VCaP (cell line): ENCODE results near the gene ALPL.

Experiments
- H3K27ac ChIP-seq: fragments of 450-650 bp; 2 replicates; pipeline ENCODE4 v1.5.1; 2017
- TF ChIP-seq, protein P1 (sequence below): fragments of 450-650 bp; conservative IDR thresholded peaks from 2 replicates; pipeline ENCODE4 v1.5.1; 2017; ENCODE audit warnings: mild to moderate bottlenecking, moderate library complexity

Gene ALPL

DNA sequence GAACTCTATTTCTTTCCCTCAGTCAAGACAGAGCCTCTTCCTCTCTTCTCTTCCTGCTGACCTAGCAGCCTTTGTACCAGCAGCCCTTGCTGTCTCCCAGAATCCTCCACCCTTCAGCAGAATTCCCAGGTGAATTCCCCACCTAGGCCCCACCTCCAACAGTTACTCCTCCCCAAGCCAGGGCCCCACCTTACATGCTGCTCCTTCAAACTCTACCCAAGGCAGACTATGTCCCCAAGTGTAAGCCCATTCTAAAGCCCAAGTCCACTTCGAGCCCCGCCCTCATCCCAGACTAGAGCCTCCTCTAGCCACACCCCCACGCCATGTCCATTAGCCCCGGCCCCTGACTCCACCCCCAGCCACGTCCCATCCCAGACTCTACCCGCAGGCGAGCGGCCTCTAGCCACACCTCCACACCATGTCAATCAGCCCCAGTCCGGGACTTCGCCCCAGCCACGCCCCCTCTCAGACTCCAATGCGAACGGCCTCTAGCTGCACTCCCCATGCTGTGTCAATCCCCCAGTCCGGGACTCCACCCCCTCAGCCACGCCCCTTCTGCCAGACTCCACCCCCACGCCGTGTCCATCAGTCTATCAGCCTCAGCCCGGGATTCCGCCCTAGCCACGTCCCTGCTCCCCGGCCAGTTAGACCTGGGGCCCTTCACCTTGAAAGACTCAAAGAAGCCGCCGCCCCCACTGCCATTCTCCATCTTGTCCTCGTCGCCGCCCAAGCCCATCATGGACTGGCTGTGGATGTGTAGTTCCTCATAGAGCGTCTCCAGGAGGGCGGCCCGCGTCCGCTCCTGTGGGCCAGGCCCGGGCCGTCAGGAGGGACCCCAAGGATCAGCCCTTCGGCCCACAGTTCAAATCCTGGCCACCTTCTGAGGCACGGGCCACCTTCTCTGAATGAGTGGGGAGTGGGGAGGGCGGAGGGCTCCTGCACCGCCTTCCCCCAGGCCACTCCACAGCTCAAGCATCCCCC lies 98.6 kb downstream of the ALPL start:
- H3K27ac ChIP-seq, result no peak overlapping the region
- TF ChIP-seq, protein P1, sequence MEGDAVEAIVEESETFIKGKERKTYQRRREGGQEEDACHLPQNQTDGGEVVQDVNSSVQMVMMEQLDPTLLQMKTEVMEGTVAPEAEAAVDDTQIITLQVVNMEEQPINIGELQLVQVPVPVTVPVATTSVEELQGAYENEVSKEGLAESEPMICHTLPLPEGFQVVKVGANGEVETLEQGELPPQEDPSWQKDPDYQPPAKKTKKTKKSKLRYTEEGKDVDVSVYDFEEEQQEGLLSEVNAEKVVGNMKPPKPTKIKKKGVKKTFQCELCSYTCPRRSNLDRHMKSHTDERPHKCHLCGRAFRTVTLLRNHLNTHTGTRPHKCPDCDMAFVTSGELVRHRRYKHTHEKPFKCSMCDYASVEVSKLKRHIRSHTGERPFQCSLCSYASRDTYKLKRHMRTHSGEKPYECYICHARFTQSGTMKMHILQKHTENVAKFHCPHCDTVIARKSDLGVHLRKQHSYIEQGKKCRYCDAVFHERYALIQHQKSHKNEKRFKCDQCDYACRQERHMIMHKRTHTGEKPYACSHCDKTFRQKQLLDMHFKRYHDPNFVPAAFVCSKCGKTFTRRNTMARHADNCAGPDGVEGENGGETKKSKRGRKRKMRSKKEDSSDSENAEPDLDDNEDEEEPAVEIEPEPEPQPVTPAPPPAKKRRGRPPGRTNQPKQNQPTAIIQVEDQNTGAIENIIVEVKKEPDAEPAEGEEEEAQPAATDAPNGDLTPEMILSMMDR, result no peak

DNA sequence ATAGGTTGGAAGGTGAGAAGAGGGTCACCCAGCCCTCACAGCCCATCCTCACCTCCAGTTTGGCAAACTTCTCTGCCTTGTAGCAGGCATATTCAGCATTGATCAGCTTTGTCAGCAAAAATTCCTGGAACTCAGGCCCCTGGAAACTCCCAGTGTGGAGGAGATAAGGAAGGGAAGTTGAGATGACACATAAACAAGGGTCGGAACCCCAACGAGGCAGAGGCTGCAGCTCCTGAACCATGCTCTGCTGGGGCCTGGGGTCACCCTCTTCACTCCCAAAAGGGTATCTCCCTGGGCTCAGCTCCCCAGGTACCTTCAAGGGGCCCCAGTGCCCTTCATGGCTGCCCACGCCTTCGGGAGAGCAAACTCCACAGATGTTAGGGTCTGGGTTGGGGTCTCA lies 99.6 kb downstream of the ALPL start:
- no peak overlapping the region for H3K27ac ChIP-seq
- TF ChIP-seq, protein P1, result no peak

DNA sequence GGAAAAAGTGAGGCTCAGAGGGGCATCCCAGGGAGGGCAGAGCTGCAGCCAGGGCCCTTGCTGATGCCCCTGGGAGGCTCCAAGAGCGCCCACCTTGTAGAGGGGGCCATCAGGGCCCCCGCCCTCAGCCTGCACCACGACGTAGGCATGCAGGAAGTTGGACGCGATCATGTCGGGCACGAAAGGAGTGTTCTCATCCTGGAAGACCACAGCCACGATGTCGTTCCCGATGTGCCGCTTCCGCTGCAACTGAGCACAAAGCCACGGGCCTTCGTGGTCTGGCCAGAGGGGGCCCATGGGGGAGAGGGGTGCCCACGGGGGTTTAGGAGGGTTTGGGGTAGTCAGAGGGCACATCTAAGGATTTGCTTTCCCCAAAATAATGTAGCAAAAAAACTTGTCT lies 100.8 kb downstream of the ALPL start:
- no peak overlapping the region for H3K27ac ChIP-seq
- TF ChIP-seq, protein P1, result no peak

DNA sequence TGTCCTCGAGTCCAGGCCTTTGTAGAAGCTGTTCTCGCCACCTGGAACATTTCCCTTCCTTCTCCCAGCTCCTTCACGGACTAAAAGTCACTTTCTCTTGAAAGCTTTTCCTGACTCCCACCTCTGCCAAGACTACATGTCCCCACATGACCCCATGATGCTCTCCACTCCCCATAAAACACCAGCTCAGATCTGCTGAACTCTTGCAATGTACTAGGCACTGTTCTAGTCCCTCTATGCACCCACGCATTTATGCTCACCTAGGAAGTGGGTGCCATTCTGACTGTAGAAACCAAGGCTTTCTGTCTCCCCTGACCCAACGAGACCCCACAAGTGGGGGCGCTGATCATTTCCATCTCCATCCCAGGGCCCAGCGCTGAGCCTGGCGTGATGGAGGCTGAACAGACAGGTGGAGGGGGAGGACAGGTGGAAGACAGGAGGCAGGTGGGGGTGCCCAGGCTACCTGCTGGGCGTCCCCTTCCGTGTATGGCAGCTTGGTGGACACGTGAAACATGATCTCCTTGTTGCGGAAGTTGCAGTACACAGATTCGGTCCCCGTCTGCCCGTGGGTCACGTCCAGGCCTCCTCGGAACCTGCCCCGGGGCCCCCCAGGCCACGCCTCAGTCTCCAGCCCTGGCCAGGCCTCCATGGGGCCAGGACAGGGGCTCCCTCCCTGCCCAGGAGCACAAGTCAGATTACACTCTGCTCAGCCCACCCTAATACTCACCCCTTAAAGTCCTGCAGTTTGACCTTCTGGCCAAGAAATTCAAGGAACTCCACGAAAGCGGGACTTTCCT lies 102.0 kb downstream of the ALPL start:
- peak overlapping the region; percentile 13; the same call in 1 of the 2 replicates for H3K27ac ChIP-seq
- TF ChIP-seq, protein P1, result no peak

DNA sequence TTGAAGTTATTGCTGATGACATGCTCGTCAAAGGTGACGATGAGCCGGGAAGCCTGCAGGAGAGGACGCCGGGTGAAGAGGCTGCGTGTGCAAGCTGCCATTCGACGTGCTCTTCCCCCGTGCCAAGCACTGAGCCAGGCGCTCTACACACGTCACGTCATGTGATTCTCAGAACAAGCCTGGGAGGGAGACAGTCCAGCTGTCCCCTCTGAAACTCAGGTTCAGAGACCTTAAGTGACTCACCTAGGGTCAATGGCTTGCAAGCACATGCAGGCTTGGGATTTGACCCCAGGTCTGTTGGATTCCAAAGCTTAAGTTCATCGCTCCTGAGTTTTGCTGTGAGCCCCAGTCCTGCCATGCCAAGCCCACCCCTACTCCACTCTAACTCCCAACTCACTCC lies 102.8 kb downstream of the ALPL start:
- TF ChIP-seq, protein P1, result no peak
- H3K27ac ChIP-seq, result peak overlapping the region; percentile 13; the same call in 1 of the 2 replicates

DNA sequence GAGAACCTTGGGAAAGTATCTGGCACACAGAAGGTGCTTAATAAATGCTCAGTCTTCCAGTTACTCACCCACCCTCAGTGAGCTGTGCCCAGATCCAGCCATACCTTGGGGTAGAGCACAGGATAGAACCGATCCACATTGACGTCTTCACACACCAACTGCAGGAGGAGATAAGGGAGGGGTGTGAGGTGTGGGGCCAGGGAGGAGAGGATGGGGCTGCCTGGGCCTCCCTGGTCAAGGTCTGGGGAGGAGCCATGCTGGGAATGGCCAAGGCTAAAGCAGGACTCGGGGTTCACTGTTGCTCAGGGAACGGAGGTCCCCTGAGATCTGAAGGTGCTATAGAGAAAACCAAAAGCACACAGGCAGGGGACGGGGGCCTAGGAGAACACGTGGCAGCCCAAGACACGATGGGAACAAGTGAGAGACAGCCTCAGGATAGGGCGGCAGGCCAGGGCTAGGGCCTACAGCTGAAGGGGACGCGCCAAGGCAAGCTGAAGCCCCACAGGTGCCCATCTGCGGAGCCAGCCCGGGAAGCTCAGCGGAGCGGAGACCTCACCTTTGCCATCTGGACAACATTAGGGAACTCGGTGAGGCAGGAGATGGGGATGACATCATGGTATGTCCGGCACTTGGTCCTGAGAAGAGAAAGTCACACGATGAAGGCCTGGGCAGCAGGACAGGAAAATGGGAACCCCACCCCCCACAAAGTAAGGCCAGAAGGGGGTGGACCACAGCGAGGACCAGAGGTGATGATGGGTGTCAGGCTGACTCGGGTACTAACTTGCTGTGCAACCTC lies 104.0 kb downstream of the ALPL start:
- H3K27ac ChIP-seq, result no peak overlapping the region
- TF ChIP-seq, protein P1, result no peak
